ENCODE results near the gene ZNF93. TPM values are rescaled to one million over a fixed set of nuclear protein-coding genes. Genes with fewer than 3 reads are reported as not detected.

The ZNF93 gene
- total and polyA plus RNA-seq, 2 of the 4 experiments (the other 2 are of a cell fraction): 3.7 to 10.6 TPM

DNA sequence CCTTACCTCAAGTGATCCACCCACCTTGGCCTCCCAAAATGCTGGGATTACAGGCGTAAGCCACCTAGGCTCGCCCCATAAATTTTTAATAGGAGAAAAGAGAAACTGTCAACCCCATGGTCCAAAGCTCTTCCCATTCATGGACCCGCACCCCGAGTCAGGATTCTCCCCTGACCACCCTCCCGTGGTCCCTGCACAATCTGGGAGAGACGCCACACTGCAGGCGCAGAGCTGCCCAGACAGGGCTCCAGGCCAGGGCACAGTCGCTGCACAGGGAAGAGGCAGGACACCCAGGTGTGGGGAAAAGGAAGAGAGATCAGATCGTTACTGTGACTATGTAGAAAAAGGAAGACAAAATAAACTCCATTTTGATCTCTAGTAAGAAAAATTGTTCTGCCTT is 54.5 kb downstream of the ZNF93 start:
- DNase-seq (no peak), ATAC-seq (ENCODE audit: low read depth) (no peak)
- no peak overlapping the region for H2AFZ ChIP-seq (replicated peaks; ENCODE audit: low read length, poor library complexity)
- no peaks in the 10 kb centered on the region for H4K20me1 ChIP-seq (ENCODE audit: insufficient read depth, low read length)
- no peaks in the 10 kb centered on the region for H3K36me3 ChIP-seq (ENCODE audit: control insufficient read depth, insufficient read depth, low read length)
- H4K8ac ChIP-seq (ENCODE audit: low read depth in 2 of 2, low read length in 2 of 2): no peak overlapping the region
- H3K9ac ChIP-seq (ENCODE audit: low read depth, low read length): no peak overlapping the region
- no peak overlapping the region for H2BK120ac ChIP-seq (ENCODE audit: low read depth, low read length)
- H3K27ac ChIP-seq (ENCODE audit: insufficient read depth, low read length): no peak overlapping the region
- H3K18ac ChIP-seq (ENCODE audit: low read depth, low read length): no peak overlapping the region
- H3K27me3 ChIP-seq (ENCODE audit: control insufficient read depth, insufficient read depth, low read length): no peaks in the 10 kb centered on the region
- H3K56ac ChIP-seq (ENCODE audit: extremely low read depth, insufficient read depth, low read length): no peak overlapping the region
- peaks cover 22% of the 10 kb centered on the region; the same call in 1 of the 2 replicates for H3K9me3 ChIP-seq (ENCODE audit: control insufficient read depth, insufficient read depth, low read length)
- CTCF ChIA-PET: no interaction called here
- WGBS, 2 experiments (ENCODE audit: extremely low coverage in 2 of 2, insufficient read length in 1 of 2): no CpG with 5 or more reads among the region's 9 CpGs
- H3K4me3 ChIP-seq (ENCODE audit: insufficient read depth, low read depth, low read length): no peak overlapping the region
- intact Hi-C loops (cut with micrococcal nuclease): no loop called here
- H2BK5ac ChIP-seq (ENCODE audit: low read depth, low read length, poor library complexity, severe bottlenecking): no peak overlapping the region
- H2AK5ac ChIP-seq (ENCODE audit: low read depth, low read length): no peak overlapping the region
- no TSS peak for BruUV-seq (replicated peaks)
- POLR2A ChIA-PET (ENCODE audit: unreplicated experiment): no interaction called here
- peaks cover 7% of the 10 kb centered on the region for H3K4me1 ChIP-seq (ENCODE audit: control insufficient read depth, insufficient read depth, low read length)
- no peak overlapping the region for H3K4ac ChIP-seq (ENCODE audit: low read depth, low read length)
- H4K5ac ChIP-seq (ENCODE audit: low read depth, low read length): no peak overlapping the region
- no peak overlapping the region for H2AK9ac ChIP-seq (replicated peaks; ENCODE audit: low read depth, low read length, poor library complexity)
- no peak overlapping the region for H3K4me2 ChIP-seq (ENCODE audit: low read depth, low read length)
- no peak overlapping the region for H4K91ac ChIP-seq (ENCODE audit: insufficient read depth, low read depth, low read length)
- H2BK15ac ChIP-seq (ENCODE audit: low read depth, low read length): no peak overlapping the region
- H3K14ac ChIP-seq (replicated peaks; ENCODE audit: low read depth, low read length): no peak overlapping the region
- dilution Hi-C loops (cut with HindIII; ENCODE audit: low sequenced_read_pairs, unreplicated experiment): no loop called here
- H2BK20ac ChIP-seq (ENCODE audit: low read depth, low read length): no peak overlapping the region
- TF ChIP-seq CEBPB (IDR thresholded peaks at IDR 0.05; ENCODE audit: low read depth, low read length) (no peak), MAFK (IDR thresholded peaks at IDR 0.05; ENCODE audit: low read depth, low read length) (no peak), MAZ (IDR thresholded peaks at IDR 0.05; ENCODE audit: borderline replicate concordance, low read depth, low read length) (no peak), RFX5 (IDR thresholded peaks at IDR 0.05; ENCODE audit: low read depth, low read length) (no peak), POLR2A (IDR thresholded peaks at IDR 0.05; ENCODE audit: low read depth, low read length) (no peak), CHD1 (IDR thresholded peaks at IDR 0.05; ENCODE audit: low read depth, low read length) (no peak), NFE2L2 (IDR thresholded peaks at IDR 0.05; ENCODE audit: low read depth, low read length) (no peak), MXI1 (IDR thresholded peaks at IDR 0.05; ENCODE audit: borderline replicate concordance, low read depth, low read length) (no peak), RCOR1 (IDR thresholded peaks at IDR 0.05; ENCODE audit: insufficient replicate concordance, low read length) (no peak), SMC3 (IDR thresholded peaks at IDR 0.05; ENCODE audit: low read depth, low read length) (no peak)
- TF ChIP-seq, protein P1, sequence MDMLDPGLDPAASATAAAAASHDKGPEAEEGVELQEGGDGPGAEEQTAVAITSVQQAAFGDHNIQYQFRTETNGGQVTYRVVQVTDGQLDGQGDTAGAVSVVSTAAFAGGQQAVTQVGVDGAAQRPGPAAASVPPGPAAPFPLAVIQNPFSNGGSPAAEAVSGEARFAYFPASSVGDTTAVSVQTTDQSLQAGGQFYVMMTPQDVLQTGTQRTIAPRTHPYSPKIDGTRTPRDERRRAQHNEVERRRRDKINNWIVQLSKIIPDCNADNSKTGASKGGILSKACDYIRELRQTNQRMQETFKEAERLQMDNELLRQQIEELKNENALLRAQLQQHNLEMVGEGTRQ (IDR thresholded peaks at IDR 0.05; ENCODE audit: low read depth, low read length): no peak
- TF ChIP-seq, protein P2, sequence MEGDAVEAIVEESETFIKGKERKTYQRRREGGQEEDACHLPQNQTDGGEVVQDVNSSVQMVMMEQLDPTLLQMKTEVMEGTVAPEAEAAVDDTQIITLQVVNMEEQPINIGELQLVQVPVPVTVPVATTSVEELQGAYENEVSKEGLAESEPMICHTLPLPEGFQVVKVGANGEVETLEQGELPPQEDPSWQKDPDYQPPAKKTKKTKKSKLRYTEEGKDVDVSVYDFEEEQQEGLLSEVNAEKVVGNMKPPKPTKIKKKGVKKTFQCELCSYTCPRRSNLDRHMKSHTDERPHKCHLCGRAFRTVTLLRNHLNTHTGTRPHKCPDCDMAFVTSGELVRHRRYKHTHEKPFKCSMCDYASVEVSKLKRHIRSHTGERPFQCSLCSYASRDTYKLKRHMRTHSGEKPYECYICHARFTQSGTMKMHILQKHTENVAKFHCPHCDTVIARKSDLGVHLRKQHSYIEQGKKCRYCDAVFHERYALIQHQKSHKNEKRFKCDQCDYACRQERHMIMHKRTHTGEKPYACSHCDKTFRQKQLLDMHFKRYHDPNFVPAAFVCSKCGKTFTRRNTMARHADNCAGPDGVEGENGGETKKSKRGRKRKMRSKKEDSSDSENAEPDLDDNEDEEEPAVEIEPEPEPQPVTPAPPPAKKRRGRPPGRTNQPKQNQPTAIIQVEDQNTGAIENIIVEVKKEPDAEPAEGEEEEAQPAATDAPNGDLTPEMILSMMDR (conservative IDR thresholded peaks at IDR 0.05; ENCODE audit: low read depth, low read length): no peak
- no peaks in the 10 kb centered on the region for H3K79me1 ChIP-seq (ENCODE audit: low read depth in 1 of 2, low read length in 2 of 2)
- no peak overlapping the region for H3K23ac ChIP-seq (ENCODE audit: low read depth, low read length)
- in situ Hi-C loops (cut with MboI; ENCODE audit: low sequenced_read_pairs): loop anchor here (25.0 kb wide), 1 partner anchor 418 kb away; the partner anchor contains the start of genes CILP2 and YJEFN3
- H3K9me1 ChIP-seq (ENCODE audit: insufficient read depth, low read length): no peaks in the 10 kb centered on the region
